HG02981 (cell line): ENCODE measurements around the gene IZUMO1.
"Not testable (repeated sequence)": the region's sequence is repeated elsewhere in the genome, so short reads cannot be mapped to it uniquely, and the experiment has no call there.

Experiments
- ATAC-seq: cut with Tn5 transposase; IDR thresholded peaks from one replicate; pipeline ENCODE4 v1.9.1; 2021; ENCODE audit warnings: mild to moderate bottlenecking, moderate library complexity; ENCODE audit not compliant: unreplicated experiment

Gene IZUMO1

GRCh38 chr19:48746738-48747575 is at the start of gene IZUMO1:
TSS of gene IZUMO1 (minus strand) at chr19:48746909. CDS start at chr19:48745859, 1,050 bp downstream.
- ATAC-seq, result no peak

- ATAC-seq, result no peak
These were observed 49.0 kb upstream of the IZUMO1 start for GRCh38 chr19:48795685-48796070.

GRCh38 chr19:48795055-48795684 is 48.5 kb upstream of the IZUMO1 start:
- ATAC-seq, result peak; percentile 84

- no peak for ATAC-seq
These were observed 47.6 kb upstream of the IZUMO1 start for GRCh38 chr19:48794291-48794690.

GRCh38 chr19:48793271-48793670 is 46.6 kb upstream of the IZUMO1 start:
- ATAC-seq, result no peak

- not testable (repeated sequence) for ATAC-seq
These were observed 40.6 kb upstream of the IZUMO1 start for GRCh38 chr19:48787331-48787730.

- ATAC-seq, result not testable (repeated sequence)
These were observed 39.7 kb upstream of the IZUMO1 start for GRCh38 chr19:48786422-48786821.

- no peak for ATAC-seq
These were observed 37.8 kb upstream of the IZUMO1 start for GRCh38 chr19:48784527-48784926.

GRCh38 chr19:48780631-48781391 is 34.1 kb upstream of the IZUMO1 start:
- no peak for ATAC-seq

GRCh38 chr19:48779636-48780035 is 32.9 kb upstream of the IZUMO1 start:
- no peak for ATAC-seq

- no peak for ATAC-seq
These were observed 31.0 kb upstream of the IZUMO1 start for GRCh38 chr19:48777720-48778119.

- ATAC-seq, result no peak
These were observed 30.4 kb upstream of the IZUMO1 start for GRCh38 chr19:48777139-48777538.

GRCh38 chr19:48772503-48772953 is 25.8 kb upstream of the IZUMO1 start:
- ATAC-seq, result no peak

GRCh38 chr19:48770734-48771472 is 24.2 kb upstream of the IZUMO1 start:
- no peak for ATAC-seq

- no peak for ATAC-seq
These were observed 23.6 kb upstream of the IZUMO1 start for GRCh38 chr19:48770266-48770665.

- no peak for ATAC-seq
These were observed 22.4 kb upstream of the IZUMO1 start for GRCh38 chr19:48768994-48769713.

GRCh38 chr19:48768171-48768753 is 21.6 kb upstream of the IZUMO1 start:
- ATAC-seq, result not testable (repeated sequence)

- ATAC-seq, result not testable (repeated sequence)
These were observed 19.1 kb upstream of the IZUMO1 start for GRCh38 chr19:48765816-48766215.

- ATAC-seq, result no peak
These were observed 13.9 kb upstream of the IZUMO1 start for GRCh38 chr19:48760504-48761205.
